ENCODE results near the gene TRAK2.

Gene TRAK2

DNA sequence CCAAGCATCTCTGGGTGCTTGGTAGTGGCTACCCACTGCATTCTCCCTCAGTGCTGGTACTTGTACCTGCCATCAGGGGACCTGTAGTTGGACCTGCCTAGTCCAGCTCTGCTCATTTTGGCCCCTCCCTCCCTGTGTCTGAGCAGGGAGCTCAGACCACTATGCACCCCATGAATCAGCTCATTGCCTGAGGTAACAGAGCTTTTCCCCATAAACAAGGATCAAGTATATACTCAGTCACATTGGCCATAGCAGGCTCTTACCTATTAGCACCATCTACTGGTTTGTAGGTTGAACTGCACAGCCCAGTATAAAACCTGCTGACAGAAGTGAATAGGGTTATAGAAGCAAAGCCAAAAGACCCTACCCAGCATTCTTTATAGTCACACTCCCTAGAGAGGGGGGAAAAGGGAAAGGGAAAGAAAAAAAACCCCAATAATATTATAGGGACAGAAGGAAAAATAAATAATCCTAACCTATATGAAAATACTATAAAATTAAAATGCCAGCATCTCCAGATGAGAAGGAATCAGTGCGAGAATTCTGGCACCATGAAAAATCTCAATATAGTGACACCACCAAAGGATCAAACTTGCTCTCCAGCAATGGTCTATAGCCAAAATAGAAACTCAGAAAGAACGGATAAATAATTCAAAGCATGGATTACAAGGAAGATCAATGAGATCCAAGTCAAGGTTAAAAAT, 87.2 kb downstream of the TRAK2 start:
- DNase-seq (ENCODE audit: extremely low read depth, low read depth): peak; percentile 39
- no peak overlapping the region for H3K4me3 ChIP-seq (replicated peaks; ENCODE audit: low read depth, low read length)
- TF ChIP-seq, protein P1, sequence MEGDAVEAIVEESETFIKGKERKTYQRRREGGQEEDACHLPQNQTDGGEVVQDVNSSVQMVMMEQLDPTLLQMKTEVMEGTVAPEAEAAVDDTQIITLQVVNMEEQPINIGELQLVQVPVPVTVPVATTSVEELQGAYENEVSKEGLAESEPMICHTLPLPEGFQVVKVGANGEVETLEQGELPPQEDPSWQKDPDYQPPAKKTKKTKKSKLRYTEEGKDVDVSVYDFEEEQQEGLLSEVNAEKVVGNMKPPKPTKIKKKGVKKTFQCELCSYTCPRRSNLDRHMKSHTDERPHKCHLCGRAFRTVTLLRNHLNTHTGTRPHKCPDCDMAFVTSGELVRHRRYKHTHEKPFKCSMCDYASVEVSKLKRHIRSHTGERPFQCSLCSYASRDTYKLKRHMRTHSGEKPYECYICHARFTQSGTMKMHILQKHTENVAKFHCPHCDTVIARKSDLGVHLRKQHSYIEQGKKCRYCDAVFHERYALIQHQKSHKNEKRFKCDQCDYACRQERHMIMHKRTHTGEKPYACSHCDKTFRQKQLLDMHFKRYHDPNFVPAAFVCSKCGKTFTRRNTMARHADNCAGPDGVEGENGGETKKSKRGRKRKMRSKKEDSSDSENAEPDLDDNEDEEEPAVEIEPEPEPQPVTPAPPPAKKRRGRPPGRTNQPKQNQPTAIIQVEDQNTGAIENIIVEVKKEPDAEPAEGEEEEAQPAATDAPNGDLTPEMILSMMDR (IDR thresholded peaks at IDR 0.05; ENCODE audit: low read depth, low read length, missing control alignments): peak; percentile 78

DNA sequence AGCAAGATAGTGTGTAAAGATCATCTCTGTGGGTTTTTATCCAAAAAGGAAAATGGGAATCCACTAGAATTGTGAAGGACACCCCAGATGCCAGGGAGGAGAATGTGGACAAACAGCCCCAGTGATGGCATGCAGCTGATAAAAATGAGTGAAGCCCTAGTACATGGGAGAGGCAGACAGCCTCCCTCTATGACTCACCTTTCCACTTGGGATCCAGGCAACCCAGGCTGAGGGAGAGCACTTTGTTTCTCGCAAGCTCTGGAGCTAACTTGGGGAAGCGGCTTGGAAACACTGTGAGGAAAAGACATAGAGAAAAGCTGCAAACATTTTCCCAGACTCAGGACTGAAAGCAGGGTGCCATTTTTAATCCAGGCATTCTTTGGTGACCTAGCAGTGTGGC, 88.9 kb downstream of the TRAK2 start:
- TF ChIP-seq, protein P1 (IDR thresholded peaks at IDR 0.05; ENCODE audit: low read depth, low read length, missing control alignments): no peak
- DNase-seq (ENCODE audit: extremely low read depth, low read depth): no peak
- H3K4me3 ChIP-seq (replicated peaks; ENCODE audit: low read depth, low read length): no peak overlapping the region

DNA sequence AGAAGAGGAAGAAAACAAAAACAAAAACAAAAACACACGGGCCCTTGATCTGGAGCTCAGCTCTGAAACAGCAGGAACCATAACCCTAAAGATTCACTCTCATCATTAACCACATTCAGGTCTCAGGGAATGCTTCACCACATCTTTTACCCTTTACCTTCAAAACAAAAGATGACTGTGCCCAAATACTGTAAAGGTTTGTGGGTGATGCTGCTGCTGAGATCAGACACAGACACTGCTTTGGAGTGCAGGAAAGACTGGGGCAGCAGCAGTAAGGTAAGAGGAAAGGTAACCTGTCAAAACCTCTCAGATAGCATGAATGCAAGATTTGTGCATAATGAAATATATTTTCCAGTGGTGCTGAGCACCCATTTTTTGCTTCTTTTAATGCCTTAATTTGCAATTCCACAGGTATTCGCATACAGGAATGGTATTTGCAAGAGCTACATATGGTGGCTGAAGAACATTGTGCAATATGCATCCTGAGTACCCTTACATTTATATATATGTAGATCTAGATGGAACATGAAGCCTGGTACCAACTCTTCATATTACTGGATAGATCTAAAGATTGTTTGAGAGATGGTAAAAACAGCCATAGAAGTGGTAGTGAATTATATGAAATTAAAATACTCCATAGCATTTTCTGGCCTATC, 90.1 kb downstream of the TRAK2 start:
- no peak for DNase-seq (ENCODE audit: extremely low read depth, low read depth)
- H3K4me3 ChIP-seq (replicated peaks; ENCODE audit: low read depth, low read length): no peak overlapping the region
- TF ChIP-seq, protein P1 (IDR thresholded peaks at IDR 0.05; ENCODE audit: low read depth, low read length, missing control alignments): no peak

DNA sequence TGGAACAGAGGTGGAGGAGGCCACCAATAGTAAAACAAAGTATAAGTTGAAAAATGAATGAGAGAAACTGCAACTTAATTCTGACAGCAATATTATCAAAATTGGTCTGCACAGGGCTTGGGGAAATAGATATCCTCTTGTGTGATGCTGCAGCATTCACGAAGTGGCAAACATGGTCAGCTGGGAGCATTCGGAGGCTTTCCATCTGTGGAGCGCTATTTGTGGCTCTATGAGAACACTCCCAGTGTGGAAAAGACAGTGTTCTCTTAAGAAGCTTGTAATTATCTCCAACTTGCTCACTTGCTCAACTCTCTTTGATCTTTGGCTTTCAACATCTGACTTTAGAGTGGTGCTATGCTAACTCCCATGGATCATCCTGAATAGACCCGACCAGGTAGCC, 91.0 kb downstream of the TRAK2 start:
- DNase-seq (ENCODE audit: extremely low read depth, low read depth): no peak
- TF ChIP-seq, protein P1 (IDR thresholded peaks at IDR 0.05; ENCODE audit: low read depth, low read length, missing control alignments): no peak
- H3K4me3 ChIP-seq (replicated peaks; ENCODE audit: low read depth, low read length): no peak overlapping the region

DNA sequence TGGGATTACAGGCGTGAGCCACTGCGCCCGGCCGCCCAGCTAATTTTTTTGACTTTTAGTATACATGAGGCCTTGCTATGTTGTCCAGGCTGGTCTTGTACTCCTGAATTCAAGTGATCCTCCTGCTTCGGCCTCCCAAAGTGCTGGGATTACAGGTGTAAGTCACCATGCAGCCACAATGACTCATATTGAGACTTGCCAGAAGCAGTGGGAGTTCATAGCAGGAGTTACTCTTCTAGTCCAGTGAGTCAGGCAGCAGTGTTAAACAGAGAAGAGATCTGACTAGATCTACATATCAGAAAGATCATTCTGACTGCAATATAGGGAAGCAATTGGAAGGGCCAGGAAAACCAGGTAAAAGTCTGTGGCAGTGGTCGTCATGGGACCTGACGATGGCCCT, 92.6 kb downstream of the TRAK2 start:
- no peak overlapping the region for H3K4me3 ChIP-seq (replicated peaks; ENCODE audit: low read depth, low read length)
- DNase-seq (ENCODE audit: extremely low read depth, low read depth): peak; percentile 56
- TF ChIP-seq, protein P1 (IDR thresholded peaks at IDR 0.05; ENCODE audit: low read depth, low read length, missing control alignments): no peak

DNA sequence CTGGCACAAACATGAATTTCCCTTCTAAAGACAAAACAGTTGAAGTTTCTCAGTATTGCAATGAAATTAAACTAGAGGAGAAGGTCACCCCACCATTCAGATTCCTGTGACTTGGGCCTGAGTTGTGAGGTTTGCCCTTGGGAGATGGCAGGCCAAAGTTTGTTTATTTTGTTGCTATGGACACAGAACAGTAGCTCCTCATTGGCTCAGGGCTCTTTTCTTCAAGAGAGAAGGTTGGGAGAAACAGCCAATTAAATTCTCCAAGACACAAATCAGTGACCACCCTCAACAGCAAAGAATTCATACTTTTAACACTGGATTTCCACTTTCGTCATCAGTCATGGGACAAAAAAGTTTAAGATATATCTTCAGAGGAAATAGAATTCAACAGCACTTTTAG, 94.0 kb downstream of the TRAK2 start, which contains the start of gene FLACC1:
FLACC1 (minus strand) TSS at position 125 of the 400 bp plus-strand sequence. CDS start 5,941 bp downstream, outside the sequence.
- TF ChIP-seq, protein P1 (IDR thresholded peaks at IDR 0.05; ENCODE audit: low read depth, low read length, missing control alignments): no peak
- peak; percentile 48 for DNase-seq (ENCODE audit: extremely low read depth, low read depth)
- no peak within 1 kb of the TSS for H3K4me3 ChIP-seq (replicated peaks; ENCODE audit: low read depth, low read length)

All from HFF-Myc (cell line).